ENCODE data around the gene PRPSAP1.
A peak's percentile ranks its signal among the peaks of the same experiment; 100 is the strongest.

The PRPSAP1 gene

DNA sequence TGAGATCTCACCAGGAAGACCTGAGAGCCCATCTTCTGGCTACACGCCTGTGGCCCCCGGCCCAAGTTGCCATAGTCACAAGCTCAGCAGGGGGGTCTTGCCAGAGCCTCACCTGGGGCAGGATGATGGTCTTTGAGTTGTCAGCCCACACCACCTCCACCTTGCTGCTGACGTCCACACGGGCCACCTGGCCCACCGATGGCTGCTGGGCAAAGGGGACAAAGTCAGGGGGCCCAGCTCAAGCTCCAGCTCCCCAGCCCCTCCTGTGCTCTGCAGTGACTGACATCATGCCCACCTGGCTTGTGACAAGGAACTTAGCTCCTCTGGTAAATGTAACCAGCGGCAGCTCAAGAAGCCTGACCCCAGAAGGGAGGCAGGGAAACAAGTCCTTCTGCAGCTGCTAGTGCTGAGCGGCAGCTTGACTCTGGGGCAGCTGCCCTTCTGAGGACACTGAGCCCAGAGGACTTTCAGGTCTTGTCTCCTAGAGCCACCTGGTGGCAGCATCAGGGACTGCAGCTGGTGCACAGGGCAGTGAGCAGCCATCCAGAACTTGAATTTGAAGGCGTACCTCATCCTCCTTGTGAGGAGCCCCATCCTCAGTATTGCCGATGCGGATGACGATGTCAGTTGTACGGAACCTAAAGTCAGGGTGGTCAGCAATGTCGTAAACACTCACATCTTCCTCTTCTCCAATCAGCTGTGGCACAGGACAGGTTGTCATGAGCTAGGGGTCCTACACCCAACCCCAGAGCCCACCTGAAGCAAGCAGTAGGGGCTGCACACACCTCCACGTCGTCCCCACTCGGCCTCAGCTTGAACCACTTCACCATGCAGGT, 44.2 kb upstream of the PRPSAP1 start:
- Histone ChIP-seq H3K4me3 (ENCODE audit: severe bottlenecking) (no peak overlapping the region), H3K27me3 (ENCODE audit: insufficient read depth, poor library complexity, severe bottlenecking) (no peaks in the 10 kb centered on the region), H3K27ac (ENCODE audit: poor library complexity, severe bottlenecking) (no peak overlapping the region), H3K9me3 (ENCODE audit: severe bottlenecking) (no peaks in the 10 kb centered on the region), H3K4me1 (ENCODE audit: insufficient read depth, poor library complexity, severe bottlenecking) (peaks cover 11% of the 10 kb centered on the region), H3K36me3 (ENCODE audit: low read depth) (peaks cover 74% of the 10 kb centered on the region)
- ATAC-seq (ENCODE audit: low read depth) (peak; percentile 74), DNase-seq (ENCODE audit: low spot score) (peak; percentile 85)
- TF ChIP-seq, protein P1, sequence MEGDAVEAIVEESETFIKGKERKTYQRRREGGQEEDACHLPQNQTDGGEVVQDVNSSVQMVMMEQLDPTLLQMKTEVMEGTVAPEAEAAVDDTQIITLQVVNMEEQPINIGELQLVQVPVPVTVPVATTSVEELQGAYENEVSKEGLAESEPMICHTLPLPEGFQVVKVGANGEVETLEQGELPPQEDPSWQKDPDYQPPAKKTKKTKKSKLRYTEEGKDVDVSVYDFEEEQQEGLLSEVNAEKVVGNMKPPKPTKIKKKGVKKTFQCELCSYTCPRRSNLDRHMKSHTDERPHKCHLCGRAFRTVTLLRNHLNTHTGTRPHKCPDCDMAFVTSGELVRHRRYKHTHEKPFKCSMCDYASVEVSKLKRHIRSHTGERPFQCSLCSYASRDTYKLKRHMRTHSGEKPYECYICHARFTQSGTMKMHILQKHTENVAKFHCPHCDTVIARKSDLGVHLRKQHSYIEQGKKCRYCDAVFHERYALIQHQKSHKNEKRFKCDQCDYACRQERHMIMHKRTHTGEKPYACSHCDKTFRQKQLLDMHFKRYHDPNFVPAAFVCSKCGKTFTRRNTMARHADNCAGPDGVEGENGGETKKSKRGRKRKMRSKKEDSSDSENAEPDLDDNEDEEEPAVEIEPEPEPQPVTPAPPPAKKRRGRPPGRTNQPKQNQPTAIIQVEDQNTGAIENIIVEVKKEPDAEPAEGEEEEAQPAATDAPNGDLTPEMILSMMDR (IDR thresholded peaks at IDR 0.05; ENCODE audit: poor library complexity, severe bottlenecking) = peak; percentile 88

DNA sequence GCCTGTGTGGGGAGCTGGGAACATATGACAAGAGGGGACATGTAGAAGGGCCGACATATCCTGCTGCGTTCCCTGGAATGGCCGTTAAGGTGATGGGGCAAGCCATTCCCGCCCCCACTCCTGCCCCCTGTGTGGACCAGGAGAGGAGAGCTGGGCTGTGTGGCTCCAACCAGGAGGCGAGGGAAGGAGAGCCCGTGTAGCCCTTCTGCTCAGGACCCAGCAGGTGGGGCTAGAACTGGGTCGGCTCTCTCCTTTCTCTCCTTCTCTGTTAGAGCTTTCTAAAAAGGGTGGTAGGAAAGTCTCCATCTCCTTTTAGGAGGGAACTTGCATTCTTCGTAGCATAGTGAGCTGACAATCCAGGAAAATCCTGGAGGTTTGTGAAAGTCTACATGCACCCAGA, 43.5 kb upstream of the PRPSAP1 start:
- Histone ChIP-seq H3K4me1 (ENCODE audit: insufficient read depth, poor library complexity, severe bottlenecking) (peaks cover 11% of the 10 kb centered on the region), H3K36me3 (ENCODE audit: low read depth) (peaks cover 69% of the 10 kb centered on the region), H3K4me3 (ENCODE audit: severe bottlenecking) (no peak overlapping the region), H3K9me3 (ENCODE audit: severe bottlenecking) (no peaks in the 10 kb centered on the region), H3K27ac (ENCODE audit: poor library complexity, severe bottlenecking) (no peak overlapping the region), H3K27me3 (ENCODE audit: insufficient read depth, poor library complexity, severe bottlenecking) (no peaks in the 10 kb centered on the region)
- DNase-seq (ENCODE audit: low spot score) = no peak
- ATAC-seq (ENCODE audit: low read depth) = no peak
- TF ChIP-seq, protein P1 (IDR thresholded peaks at IDR 0.05; ENCODE audit: poor library complexity, severe bottlenecking) = no peak

DNA sequence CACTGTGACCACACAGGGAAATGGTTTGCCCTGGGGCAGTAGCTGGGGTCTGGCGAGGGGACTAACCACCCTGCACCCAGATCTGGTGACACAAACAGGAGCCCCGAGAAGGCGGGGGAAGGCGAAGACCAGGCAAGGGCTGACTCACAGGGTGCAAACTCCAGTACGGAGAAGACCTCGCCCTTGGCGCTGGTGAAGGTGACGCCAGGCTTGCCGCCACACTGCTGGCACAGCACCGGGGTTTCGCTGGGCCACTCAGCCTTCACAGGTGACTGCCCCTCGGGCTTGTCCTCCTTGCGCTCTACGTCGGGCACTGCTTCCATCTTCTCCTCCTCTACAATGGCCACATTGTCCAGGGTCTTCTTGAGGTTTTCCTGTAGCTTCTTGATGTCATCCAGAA, 42.3 kb upstream of the PRPSAP1 start:
- DNase-seq (ENCODE audit: low spot score) (no peak), ATAC-seq (ENCODE audit: low read depth) (no peak)
- peaks cover 64% of the 10 kb centered on the region for H3K36me3 ChIP-seq (ENCODE audit: low read depth)
- peaks cover 11% of the 10 kb centered on the region for H3K4me1 ChIP-seq (ENCODE audit: insufficient read depth, poor library complexity, severe bottlenecking)
- no peaks in the 10 kb centered on the region for H3K9me3 ChIP-seq (ENCODE audit: severe bottlenecking)
- H3K27ac ChIP-seq (ENCODE audit: poor library complexity, severe bottlenecking) = no peak overlapping the region
- TF ChIP-seq, protein P1 (IDR thresholded peaks at IDR 0.05; ENCODE audit: poor library complexity, severe bottlenecking) = no peak
- no peaks in the 10 kb centered on the region for H3K27me3 ChIP-seq (ENCODE audit: insufficient read depth, poor library complexity, severe bottlenecking)
- no peak overlapping the region for H3K4me3 ChIP-seq (ENCODE audit: severe bottlenecking)

DNA sequence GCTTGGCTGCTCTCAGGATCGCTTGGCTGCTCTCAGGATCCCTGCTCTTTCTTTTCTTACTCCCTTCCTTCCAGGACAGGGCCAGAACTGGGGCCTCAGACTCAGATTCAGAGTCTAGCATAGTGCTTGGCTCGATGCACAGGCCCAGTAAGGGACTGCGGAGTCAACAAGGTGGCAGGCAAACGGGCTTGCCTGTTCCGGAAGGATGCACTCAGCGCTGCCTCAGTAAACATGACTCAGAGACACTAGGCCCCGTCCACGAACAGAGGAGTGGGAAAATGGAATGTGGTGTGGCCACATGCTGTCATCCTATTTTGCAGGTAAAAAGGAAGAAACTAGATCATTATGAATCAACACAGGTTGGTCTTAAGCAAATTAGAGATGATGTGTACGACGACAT, 40.5 kb upstream of the PRPSAP1 start:
- H3K27ac ChIP-seq (ENCODE audit: poor library complexity, severe bottlenecking) = peak overlapping the region; percentile 50
- peaks cover 11% of the 10 kb centered on the region for H3K4me1 ChIP-seq (ENCODE audit: insufficient read depth, poor library complexity, severe bottlenecking)
- H3K27me3 ChIP-seq (ENCODE audit: insufficient read depth, poor library complexity, severe bottlenecking) = no peaks in the 10 kb centered on the region
- DNase-seq (ENCODE audit: low spot score) = peak; percentile 76
- H3K4me3 ChIP-seq (ENCODE audit: severe bottlenecking) = no peak overlapping the region
- TF ChIP-seq, protein P1 (IDR thresholded peaks at IDR 0.05; ENCODE audit: poor library complexity, severe bottlenecking) = no peak
- peak; percentile 75 for ATAC-seq (ENCODE audit: low read depth)
- peaks cover 55% of the 10 kb centered on the region for H3K36me3 ChIP-seq (ENCODE audit: low read depth)
- H3K9me3 ChIP-seq (ENCODE audit: severe bottlenecking) = no peaks in the 10 kb centered on the region

- no peak overlapping the region for H3K4me3 ChIP-seq (ENCODE audit: severe bottlenecking)
- ATAC-seq (ENCODE audit: low read depth) (no peak), DNase-seq (ENCODE audit: low spot score) (peak; percentile 69)
- TF ChIP-seq, protein P1 (IDR thresholded peaks at IDR 0.05; ENCODE audit: poor library complexity, severe bottlenecking) = no peak
- no peak overlapping the region for H3K27ac ChIP-seq (ENCODE audit: poor library complexity, severe bottlenecking)
- peaks cover 43% of the 10 kb centered on the region for H3K36me3 ChIP-seq (ENCODE audit: low read depth)
- H3K9me3 ChIP-seq (ENCODE audit: severe bottlenecking) = no peaks in the 10 kb centered on the region
- peaks cover 11% of the 10 kb centered on the region for H3K4me1 ChIP-seq (ENCODE audit: insufficient read depth, poor library complexity, severe bottlenecking)
- no peaks in the 10 kb centered on the region for H3K27me3 ChIP-seq (ENCODE audit: insufficient read depth, poor library complexity, severe bottlenecking)
Observed at GRCh38 chr17:76391200-76391715, 37.5 kb upstream of the PRPSAP1 start.
